DOHH2 (cell line): ENCODE measurements around the gene PLPPR3.

Source experiments
- H3F3A ChIP-seq: fragments of 200-600 bp; sonication (generic), shearing (Covaris generic); 2 replicates; pipeline ENCODE4 v1.6.0; 2016; ENCODE audit warnings: antibody characterized with exemption, mild to moderate bottlenecking; ENCODE audit not compliant: control insufficient read depth, insufficient read depth
- H3K27ac ChIP-seq: fragments of 200-600 bp; sonication (generic); 2 replicates; pipeline ENCODE4 v1.5.1; 2014; ENCODE audit warnings: low read depth, mild to moderate bottlenecking, low read length, moderate library complexity
- H3K27me3 ChIP-seq: fragments of 200-600 bp; sonication (generic); 2 replicates; pipeline ENCODE4 v1.6.1; 2014; ENCODE audit warnings: mild to moderate bottlenecking, low read length, mixed read lengths; ENCODE audit not compliant: control insufficient read depth
- H3K36me3 ChIP-seq: fragments of 200-600 bp; sonication (generic); 2 replicates; pipeline ENCODE4 v1.6.1; 2014; ENCODE audit warnings: mild to moderate bottlenecking, low read length, moderate library complexity, mixed read lengths; ENCODE audit not compliant: control insufficient read depth
- H3K4me1 ChIP-seq: fragments of 200-600 bp; sonication (generic); 2 replicates; pipeline ENCODE4 v1.6.1; 2014; ENCODE audit warnings: mild to moderate bottlenecking, low read length, mixed read lengths; ENCODE audit not compliant: control insufficient read depth
- H3K4me2 ChIP-seq: fragments of 200-600 bp; sonication (generic); 2 replicates; pipeline ENCODE4 v1.6.0; 2014; ENCODE audit warnings: mild to moderate bottlenecking, low read length, moderate library complexity
- H3K4me3 ChIP-seq: fragments of 200-600 bp; sonication (generic); 2 replicates; pipeline ENCODE4 v1.5.1; 2014; ENCODE audit warnings: mild to moderate bottlenecking, low read length, mixed read lengths
- H3K79me2 ChIP-seq: fragments of 200-600 bp; sonication (generic); 2 replicates; pipeline ENCODE4 v1.6.1; 2014; ENCODE audit warnings: mild to moderate bottlenecking, low read length, mixed read lengths; ENCODE audit not compliant: control insufficient read depth
- H3K9me2 ChIP-seq: fragments of 200-600 bp; sonication (generic); replicated peaks from 2 replicates; pipeline ENCODE4 v1.6.1; 2014; ENCODE audit warnings: mild to moderate bottlenecking, low read length, mixed read lengths; ENCODE audit not compliant: control insufficient read depth
- H3K9me3 ChIP-seq: fragments of 200-600 bp; sonication (generic); 2 replicates; pipeline ENCODE4 v1.6.1; 2014; ENCODE audit warnings: antibody characterized with exemption, low read length, mixed read lengths; ENCODE audit not compliant: control insufficient read depth, insufficient read depth
- H4K20me1 ChIP-seq: fragments of 200-600 bp; sonication (generic); 2 replicates; pipeline ENCODE4 v1.6.0; 2014; ENCODE audit warnings: low read depth, mild to moderate bottlenecking, antibody characterized with exemption, low read length, moderate library complexity; ENCODE audit not compliant: control insufficient read depth, insufficient read depth
- EZH2phosphoT487 ChIP-seq: fragments of 200-600 bp; sonication (generic); IDR thresholded peaks from 2 replicates; pipeline ENCODE4 v1.6.1; 2017; ENCODE audit warnings: borderline replicate concordance, mild to moderate bottlenecking, antibody characterized with exemption, low read length, moderate library complexity, mixed read lengths
- TF ChIP-seq, protein P1 (sequence below): fragments of 200-600 bp; sonication (generic); IDR thresholded peaks from one replicate; pipeline ENCODE4 v1.5.1; 2014; ENCODE audit warnings: antibody characterized with exemption, mild to moderate bottlenecking, low read depth, low read length; ENCODE audit not compliant: poor library complexity, severe bottlenecking

The PLPPR3 gene

DNA sequence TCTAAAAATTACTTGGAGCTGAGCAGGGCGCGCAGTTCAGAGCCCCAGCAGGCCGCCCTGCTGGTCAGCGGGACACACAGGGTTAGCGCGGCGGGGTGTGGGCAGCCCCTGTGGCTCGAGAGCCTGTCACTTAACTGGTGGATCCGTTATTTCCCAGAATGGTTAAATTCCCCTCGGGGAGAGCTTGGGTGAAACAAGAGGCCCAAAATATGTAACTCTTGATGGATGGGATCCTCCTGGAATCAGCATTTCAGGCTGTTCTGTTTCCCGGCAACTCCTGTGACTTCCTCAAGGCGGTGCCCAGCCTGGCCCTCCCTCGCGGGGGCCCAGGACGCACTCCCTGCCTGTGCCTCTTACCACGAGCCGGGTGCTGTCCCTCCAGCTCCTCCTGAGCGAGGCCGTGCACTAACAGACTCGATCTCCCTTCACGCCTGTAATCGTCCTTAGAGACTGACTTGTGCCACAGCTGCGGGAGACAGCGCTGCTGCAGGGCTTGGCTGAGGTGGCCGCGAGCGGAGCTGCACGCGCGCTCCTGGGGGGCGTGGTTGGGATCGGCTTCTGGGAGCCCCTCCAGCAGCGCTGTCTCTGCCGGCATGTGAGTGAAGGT is 14.8 kb downstream of the PLPPR3 start:
- H3F3A ChIP-seq, result peaks cover 12% of the 10 kb centered on the region
- peaks cover 31% of the 10 kb centered on the region for H4K20me1 ChIP-seq
- H3K79me2 ChIP-seq, result peaks cover 60% of the 10 kb centered on the region
- no peak overlapping the region for H3K4me2 ChIP-seq
- H3K4me1 ChIP-seq, result no peaks in the 10 kb centered on the region
- no peaks in the 10 kb centered on the region for H3K9me3 ChIP-seq
- H3K27ac ChIP-seq, result no peak overlapping the region
- no peaks in the 10 kb centered on the region for H3K27me3 ChIP-seq
- no peak overlapping the region for H3K4me3 ChIP-seq
- TF ChIP-seq, protein P1, sequence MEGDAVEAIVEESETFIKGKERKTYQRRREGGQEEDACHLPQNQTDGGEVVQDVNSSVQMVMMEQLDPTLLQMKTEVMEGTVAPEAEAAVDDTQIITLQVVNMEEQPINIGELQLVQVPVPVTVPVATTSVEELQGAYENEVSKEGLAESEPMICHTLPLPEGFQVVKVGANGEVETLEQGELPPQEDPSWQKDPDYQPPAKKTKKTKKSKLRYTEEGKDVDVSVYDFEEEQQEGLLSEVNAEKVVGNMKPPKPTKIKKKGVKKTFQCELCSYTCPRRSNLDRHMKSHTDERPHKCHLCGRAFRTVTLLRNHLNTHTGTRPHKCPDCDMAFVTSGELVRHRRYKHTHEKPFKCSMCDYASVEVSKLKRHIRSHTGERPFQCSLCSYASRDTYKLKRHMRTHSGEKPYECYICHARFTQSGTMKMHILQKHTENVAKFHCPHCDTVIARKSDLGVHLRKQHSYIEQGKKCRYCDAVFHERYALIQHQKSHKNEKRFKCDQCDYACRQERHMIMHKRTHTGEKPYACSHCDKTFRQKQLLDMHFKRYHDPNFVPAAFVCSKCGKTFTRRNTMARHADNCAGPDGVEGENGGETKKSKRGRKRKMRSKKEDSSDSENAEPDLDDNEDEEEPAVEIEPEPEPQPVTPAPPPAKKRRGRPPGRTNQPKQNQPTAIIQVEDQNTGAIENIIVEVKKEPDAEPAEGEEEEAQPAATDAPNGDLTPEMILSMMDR, result no peak
- no peak for TF ChIP-seq EZH2phosphoT487
- peaks cover 97% of the 10 kb centered on the region for H3K36me3 ChIP-seq
- H3K9me2 ChIP-seq, result no peaks in the 10 kb centered on the region

DNA sequence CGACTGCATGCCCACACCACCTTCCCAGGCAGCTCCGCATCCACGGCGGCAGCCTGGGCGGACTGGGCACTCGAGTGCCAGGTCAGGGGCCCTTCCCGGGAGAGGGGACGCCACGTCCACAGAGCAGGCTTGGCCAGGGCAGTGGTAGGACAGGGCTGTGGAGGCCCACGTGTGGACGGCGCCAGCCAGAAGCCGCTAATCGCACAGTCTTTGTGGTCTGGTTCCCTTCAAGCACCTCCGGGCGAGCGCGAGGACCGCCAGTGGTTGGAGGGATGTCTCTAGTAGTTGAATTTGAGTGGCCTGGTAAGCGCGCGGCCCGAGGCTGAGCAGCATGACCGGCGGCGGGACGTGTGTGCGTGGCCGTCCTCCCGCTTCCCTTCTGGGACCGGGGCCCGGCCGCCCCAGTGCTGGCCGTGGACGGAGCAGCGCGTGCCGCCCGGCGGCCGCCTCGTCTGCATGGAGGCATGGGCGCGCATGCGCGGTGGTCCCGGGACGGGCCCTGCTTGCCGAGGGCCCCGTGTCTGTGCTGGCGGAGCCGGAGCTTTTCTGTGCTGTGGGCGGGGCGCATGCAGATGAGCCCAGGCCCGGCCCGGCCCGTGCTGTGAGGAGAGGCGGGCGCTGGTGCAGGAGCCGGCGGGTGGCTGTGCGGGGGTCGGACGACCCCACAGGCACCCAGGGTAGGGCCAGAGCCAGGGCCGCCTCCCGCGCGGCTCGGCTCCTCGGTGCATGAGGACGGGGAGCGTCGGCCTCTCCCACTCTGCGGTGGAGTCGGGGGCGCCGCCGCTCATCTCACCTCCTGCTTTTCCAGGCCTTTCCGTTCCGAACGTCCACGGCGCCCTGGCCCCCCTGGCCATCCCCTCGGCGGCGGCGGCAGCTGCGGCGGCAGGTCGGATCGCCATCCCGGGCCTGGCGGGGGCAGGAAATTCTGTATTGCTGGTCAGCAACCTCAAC is 15.9 kb downstream of the PLPPR3 start:
- Histone ChIP-seq H4K20me1 (peaks cover 41% of the 10 kb centered on the region), H3K4me3 (no peak overlapping the region), H3K4me1 (no peaks in the 10 kb centered on the region), H3K9me2 (no peaks in the 10 kb centered on the region), H3K79me2 (peaks cover 71% of the 10 kb centered on the region), H3K27ac (no peak overlapping the region), H3K4me2 (no peak overlapping the region), H3K27me3 (no peaks in the 10 kb centered on the region), H3K9me3 (no peaks in the 10 kb centered on the region), H3F3A (peaks cover 5% of the 10 kb centered on the region), H3K36me3 (peaks cover 97% of the 10 kb centered on the region)
- TF ChIP-seq EZH2phosphoT487, result no peak
- TF ChIP-seq, protein P1, result no peak

DNA sequence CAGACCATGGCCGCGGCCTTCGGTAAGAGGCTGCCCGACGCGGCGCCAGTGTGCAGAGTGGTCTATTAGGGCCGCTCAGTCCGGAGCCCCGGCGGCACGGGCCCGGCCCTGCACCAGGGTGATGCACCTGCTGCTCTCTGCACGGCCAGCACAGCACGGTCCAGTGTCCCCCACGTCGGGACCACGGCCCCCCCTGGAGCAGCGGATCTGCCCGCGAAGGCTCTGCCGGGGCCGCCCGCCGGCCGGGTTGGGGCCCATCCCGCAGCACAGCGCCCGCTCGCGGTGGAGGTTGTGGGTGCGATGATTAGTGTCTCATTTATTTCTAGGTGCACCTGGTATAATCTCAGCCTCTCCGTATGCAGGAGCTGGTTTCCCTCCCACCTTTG is 16.6 kb downstream of the PLPPR3 start:
- Histone ChIP-seq H3K4me2 (no peak overlapping the region), H3K9me2 (no peaks in the 10 kb centered on the region), H3F3A (peaks cover 5% of the 10 kb centered on the region), H3K36me3 (peaks cover 97% of the 10 kb centered on the region), H3K4me3 (no peak overlapping the region), H3K27me3 (no peaks in the 10 kb centered on the region), H3K79me2 (peaks cover 78% of the 10 kb centered on the region), H3K4me1 (peaks cover 5% of the 10 kb centered on the region; the same call in 1 of the 2 replicates), H3K9me3 (no peaks in the 10 kb centered on the region), H3K27ac (no peak overlapping the region), H4K20me1 (peaks cover 48% of the 10 kb centered on the region)
- TF ChIP-seq, protein P1, result peak; percentile 36
- TF ChIP-seq EZH2phosphoT487, result no peak
